ENCODE data around the gene CSNK1A1.

- no peak for TF ChIP-seq POLR2AphosphoS5 (IDR thresholded peaks at IDR 0.05; ENCODE audit: low read depth, low read length)
- TF ChIP-seq POLR2A (IDR thresholded peaks at IDR 0.05; ENCODE audit: low read depth, low read length) = no peak
Measured at GRCh38 chr5:149578896-149579295, 27.7 kb upstream of the CSNK1A1 start.

Data from GM12892 (cell line).